Right ventricle myocardium superior (tissue), 1 donor: Measurements from ENCODE around the gene SLC18A3. TPM values are rescaled to one million over a fixed set of nuclear protein-coding genes. Genes with fewer than 3 reads are reported as not detected.

Source experiments
- ATAC-seq: fragments of 200-7000 bp; cut with Tn5 transposase; one replicate; pipeline ENCODE4 v1.9.1; 2020; ENCODE audit warnings: mild to moderate bottlenecking; ENCODE audit not compliant: poor library complexity
- DNase-seq: peaks from one replicate; pipeline ENCODE4 v3.0.0-alpha.2; 2020
- intact Hi-C: fragments of 100-400 bp; cut with DNase I; formaldehyde crosslinking; loops from one replicate; pipeline ENCODE4 v1.11.2; 2022
- total RNA-seq: library from RNA; stranded (reverse); fragmentation: NEBNext Ultra II Directional; extraction: Animal tissue kit (Norgen Biotek cat#: 25700); gene quantifications from one replicate; pipeline ENCODE4 v1.2.1, GENCODE V29; 2021
- donor health status: DM: no; HTN: yes; CAD: no; lungs with severe emphysema.

The SLC18A3 gene
- total RNA-seq, 1 donor from 2014 or later: not detected

- intact Hi-C loops: no loop called here
- ATAC-seq (no peak), DNase-seq (no peak)
Measured at GRCh38 chr10:49645871-49646870, 36.1 kb downstream of the SLC18A3 start.

- no peak for ATAC-seq
- intact Hi-C loops: no loop called here
- no peak for DNase-seq
Measured at GRCh38 chr10:49647554-49647953, 37.4 kb downstream of the SLC18A3 start.

GRCh38 chr10:49647985-49648795 is 38.1 kb downstream of the SLC18A3 start:
- intact Hi-C loops: no loop called here
- ATAC-seq (no peak), DNase-seq (no peak)

- ATAC-seq (no peak), DNase-seq (no peak)
- intact Hi-C loops: no loop called here
Measured at GRCh38 chr10:49649294-49649693, 39.2 kb downstream of the SLC18A3 start.

- intact Hi-C loops: no loop called here
Measured at GRCh38 chr10:49649936-49650723, 40.0 kb downstream of the SLC18A3 start.

GRCh38 chr10:49650724-49651034 is 40.6 kb downstream of the SLC18A3 start:
- no peak for DNase-seq
- ATAC-seq: no peak
- intact Hi-C loops: no loop called here

More at GRCh38 chr10:49649936-49650723, 40.0 kb downstream of the SLC18A3 start:
- no peak for ATAC-seq
- no peak for DNase-seq

GRCh38 chr10:49651039-49651835 is 41.1 kb downstream of the SLC18A3 start:
- no peak for DNase-seq
- intact Hi-C loops: no loop called here
- ATAC-seq: no peak

- no peak for DNase-seq
- intact Hi-C loops: no loop called here
- ATAC-seq: no peak
Measured at GRCh38 chr10:49651917-49652316, 41.8 kb downstream of the SLC18A3 start.

GRCh38 chr10:49652421-49653272 is 42.5 kb downstream of the SLC18A3 start:
- no peak for ATAC-seq
- no peak for DNase-seq
- intact Hi-C loops: no loop called here

GRCh38 chr10:49653273-49653929 is 43.3 kb downstream of the SLC18A3 start:
- intact Hi-C loops: no loop called here
- DNase-seq (no peak), ATAC-seq (no peak)

GRCh38 chr10:49654036-49654693 is 44.1 kb downstream of the SLC18A3 start:
- intact Hi-C loops: no loop called here
- no peak for DNase-seq
- ATAC-seq: no peak

GRCh38 chr10:49655099-49655498 is 45.0 kb downstream of the SLC18A3 start:
- intact Hi-C loops: no loop called here
- DNase-seq (no peak), ATAC-seq (no peak)

- intact Hi-C loops: no loop called here
- ATAC-seq: no peak
- DNase-seq: no peak
Measured at GRCh38 chr10:49656845-49657493, 46.9 kb downstream of the SLC18A3 start.

- intact Hi-C loops: no loop called here
- DNase-seq: no peak
- ATAC-seq: no peak
Measured at GRCh38 chr10:49657606-49658005, 47.5 kb downstream of the SLC18A3 start.

- no peak for ATAC-seq
- no peak for DNase-seq
- intact Hi-C loops: no loop called here
Measured at GRCh38 chr10:49661140-49661856, 51.2 kb downstream of the SLC18A3 start.
